ENCODE results near the gene NFE2L1.

DNA sequence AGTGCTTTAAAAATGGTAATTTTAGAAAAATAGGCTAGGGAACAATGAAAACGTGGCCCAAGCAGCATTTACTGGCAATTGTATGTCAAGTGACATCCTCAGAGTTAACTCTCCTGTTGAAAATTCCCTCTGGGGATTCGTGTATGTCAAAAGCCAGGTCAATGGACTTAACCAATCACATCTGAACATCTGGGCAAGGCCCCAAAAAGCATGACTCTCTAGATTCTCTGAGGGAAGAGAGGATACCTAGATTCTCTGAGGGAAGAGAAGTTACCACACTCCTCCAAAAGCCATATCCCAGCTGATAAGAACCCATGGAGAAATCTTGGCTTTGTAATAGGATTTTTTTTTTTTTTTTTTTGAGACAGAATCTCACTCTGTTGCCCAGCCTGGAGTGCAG lies 23.5 kb downstream of the NFE2L1 start:
- TF ChIP-seq, protein P1, sequence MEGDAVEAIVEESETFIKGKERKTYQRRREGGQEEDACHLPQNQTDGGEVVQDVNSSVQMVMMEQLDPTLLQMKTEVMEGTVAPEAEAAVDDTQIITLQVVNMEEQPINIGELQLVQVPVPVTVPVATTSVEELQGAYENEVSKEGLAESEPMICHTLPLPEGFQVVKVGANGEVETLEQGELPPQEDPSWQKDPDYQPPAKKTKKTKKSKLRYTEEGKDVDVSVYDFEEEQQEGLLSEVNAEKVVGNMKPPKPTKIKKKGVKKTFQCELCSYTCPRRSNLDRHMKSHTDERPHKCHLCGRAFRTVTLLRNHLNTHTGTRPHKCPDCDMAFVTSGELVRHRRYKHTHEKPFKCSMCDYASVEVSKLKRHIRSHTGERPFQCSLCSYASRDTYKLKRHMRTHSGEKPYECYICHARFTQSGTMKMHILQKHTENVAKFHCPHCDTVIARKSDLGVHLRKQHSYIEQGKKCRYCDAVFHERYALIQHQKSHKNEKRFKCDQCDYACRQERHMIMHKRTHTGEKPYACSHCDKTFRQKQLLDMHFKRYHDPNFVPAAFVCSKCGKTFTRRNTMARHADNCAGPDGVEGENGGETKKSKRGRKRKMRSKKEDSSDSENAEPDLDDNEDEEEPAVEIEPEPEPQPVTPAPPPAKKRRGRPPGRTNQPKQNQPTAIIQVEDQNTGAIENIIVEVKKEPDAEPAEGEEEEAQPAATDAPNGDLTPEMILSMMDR (conservative IDR thresholded peaks at IDR 0.05): no peak
- no peak for TF ChIP-seq EZH2 (IDR thresholded peaks at IDR 0.05; ENCODE audit: low read depth)

Data from PC-9 (cell line).